ENCODE measurements around the gene CTNNA2. TPM values are rescaled to one million over a fixed set of nuclear protein-coding genes. Genes with fewer than 3 reads are reported as not detected.

The CTNNA2 gene
- total and polyA plus RNA-seq, 9 donors, result 0.32 to 1.4 (median 0.37) TPM; not detected in 3

GRCh38 chr2:80361904-80362303 is 849.1 kb downstream of the CTNNA2 start:
- H3K36me3 ChIP-seq, result no peaks in the 10 kb centered on the region
- intact Hi-C loops (cut with DNase I), result no loop called here
- H3K9me3 ChIP-seq, result no peaks in the 10 kb centered on the region
- no peak overlapping the region for H3K27ac ChIP-seq
- no peak for TF ChIP-seq CTCF (IDR thresholded peaks at IDR 0.05)
- H3K4me3 ChIP-seq, result no peak overlapping the region
- no peak for DNase-seq
- H3K27me3 ChIP-seq, result no peaks in the 10 kb centered on the region
- no peaks in the 10 kb centered on the region for H3K4me1 ChIP-seq (ENCODE audit: insufficient read depth)

- no peaks in the 10 kb centered on the region for H3K36me3 ChIP-seq
- intact Hi-C loops (cut with DNase I), result no loop called here
- no peak overlapping the region for H3K4me3 ChIP-seq
- H3K4me1 ChIP-seq (ENCODE audit: insufficient read depth), result no peaks in the 10 kb centered on the region
- H3K27me3 ChIP-seq, result no peaks in the 10 kb centered on the region
- no peak overlapping the region for H3K27ac ChIP-seq
- H3K9me3 ChIP-seq, result no peaks in the 10 kb centered on the region
- TF ChIP-seq EP300 (IDR thresholded peaks at IDR 0.05), result no peak
- 79 to 85% (median 85%) methylated on average over 5 of the region's 5 CpGs for WGBS, 3 donors
- DNase-seq, result no peak
These were observed 850.5 kb downstream of the CTNNA2 start for GRCh38 chr2:80363330-80363729.

- Histone ChIP-seq H3K36me3 (no peaks in the 10 kb centered on the region), H3K9me3 (no peaks in the 10 kb centered on the region), H3K4me1 (ENCODE audit: insufficient read depth) (no peaks in the 10 kb centered on the region), H3K4me3 (no peak overlapping the region), H3K27me3 (no peaks in the 10 kb centered on the region), H3K27ac (no peak overlapping the region)
- WGBS, 3 donors, result 32 to 39% (median 38%) methylated on average over 7 of the region's 7 CpGs
- DNase-seq, result no peak
- TF ChIP-seq CTCF (IDR thresholded peaks at IDR 0.05), result no peak
- no peak for TF ChIP-seq POLR2A (IDR thresholded peaks at IDR 0.05)
- no peak for TF ChIP-seq EP300 (IDR thresholded peaks at IDR 0.05)
- intact Hi-C loops (cut with DNase I), result no loop called here
These were observed 851.0 kb downstream of the CTNNA2 start for GRCh38 chr2:80363791-80364349.

- Histone ChIP-seq H3K36me3 (no peaks in the 10 kb centered on the region), H3K9me3 (no peaks in the 10 kb centered on the region), H3K27ac (no peak overlapping the region), H3K27me3 (no peaks in the 10 kb centered on the region), H3K4me3 (no peak overlapping the region), H3K4me1 (ENCODE audit: insufficient read depth) (no peaks in the 10 kb centered on the region)
- intact Hi-C loops (cut with DNase I), result no loop called here
- DNase-seq, result no peak
- 73 to 79% (median 74%) methylated on average over 6 of the region's 6 CpGs for WGBS, 3 donors
- TF ChIP-seq POLR2A (IDR thresholded peaks at IDR 0.05) (no peak), EP300 (IDR thresholded peaks at IDR 0.05) (no peak), CTCF (IDR thresholded peaks at IDR 0.05) (no peak)
These were observed 851.8 kb downstream of the CTNNA2 start for GRCh38 chr2:80364524-80365212.

GRCh38 chr2:80365762-80366161 is 852.9 kb downstream of the CTNNA2 start:
- no peak overlapping the region for H3K27ac ChIP-seq
- intact Hi-C loops (cut with DNase I), result no loop called here
- no peaks in the 10 kb centered on the region for H3K27me3 ChIP-seq
- no peak for TF ChIP-seq EP300 (IDR thresholded peaks at IDR 0.05)
- no peak for TF ChIP-seq CTCF (IDR thresholded peaks at IDR 0.05)
- TF ChIP-seq POLR2A (IDR thresholded peaks at IDR 0.05), result no peak
- 66 to 76% (median 74%) methylated on average over 3 of the region's 3 CpGs for WGBS, 3 donors
- no peaks in the 10 kb centered on the region for H3K36me3 ChIP-seq
- H3K9me3 ChIP-seq, result no peaks in the 10 kb centered on the region
- no peak overlapping the region for H3K4me3 ChIP-seq
- H3K4me1 ChIP-seq (ENCODE audit: insufficient read depth), result no peaks in the 10 kb centered on the region
- no peak for DNase-seq
